G401.6 (cell line): ENCODE data around the gene S1PR4.
"Not testable (repeated sequence)": the region's sequence is repeated elsewhere in the genome, so short reads cannot be mapped to it uniquely, and the experiment has no call there.

Experiments used
- FAIRE-seq: peaks from 2 replicates; lab custom pipeline; 2012; peaks lifted over from hg19 to GRCh38; lab: Jason Lieb, UNC

S1PR4 gene

DNA sequence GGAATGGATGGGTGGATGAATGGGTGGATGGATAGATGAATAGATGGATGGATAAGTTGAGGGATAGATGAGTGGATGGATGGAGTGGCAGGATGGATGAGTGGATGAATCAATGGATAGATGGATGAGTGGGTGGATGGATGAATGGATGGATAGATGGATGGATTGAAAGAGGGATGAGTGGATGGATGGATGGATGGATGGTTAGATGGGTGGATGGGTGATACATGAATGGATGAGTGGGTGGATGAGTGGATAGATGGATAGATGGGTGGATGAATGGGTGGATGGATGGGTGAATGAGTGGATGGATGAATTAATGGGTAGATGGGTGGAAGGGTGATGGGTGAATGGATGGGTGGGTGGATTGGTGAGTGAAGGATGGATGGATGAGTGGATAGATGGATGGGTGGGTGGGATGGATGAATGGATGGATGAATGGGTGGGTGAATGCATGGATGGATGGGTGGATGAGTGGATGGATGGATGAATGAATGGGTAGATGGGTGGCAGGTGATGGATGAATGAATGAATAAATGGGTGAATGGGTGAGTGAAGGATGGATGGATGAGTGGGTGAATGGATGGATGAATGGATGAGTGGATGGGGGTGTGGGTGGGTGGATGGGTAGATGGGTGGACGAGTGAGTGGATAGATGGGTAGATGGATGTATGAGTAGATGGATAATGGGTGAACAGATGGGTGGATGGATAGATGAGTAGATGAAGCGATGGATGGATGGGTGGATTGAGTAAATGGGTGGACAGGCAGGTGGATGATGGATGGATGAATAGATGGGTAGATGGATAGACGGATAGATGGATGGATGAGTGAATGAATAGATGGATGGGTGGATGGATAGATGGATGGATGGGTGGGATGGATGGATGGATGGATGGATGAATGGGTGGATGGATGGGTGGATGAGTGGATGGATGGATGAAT, 25.0 kb upstream of the S1PR4 start:
- no peak for FAIRE-seq

DNA sequence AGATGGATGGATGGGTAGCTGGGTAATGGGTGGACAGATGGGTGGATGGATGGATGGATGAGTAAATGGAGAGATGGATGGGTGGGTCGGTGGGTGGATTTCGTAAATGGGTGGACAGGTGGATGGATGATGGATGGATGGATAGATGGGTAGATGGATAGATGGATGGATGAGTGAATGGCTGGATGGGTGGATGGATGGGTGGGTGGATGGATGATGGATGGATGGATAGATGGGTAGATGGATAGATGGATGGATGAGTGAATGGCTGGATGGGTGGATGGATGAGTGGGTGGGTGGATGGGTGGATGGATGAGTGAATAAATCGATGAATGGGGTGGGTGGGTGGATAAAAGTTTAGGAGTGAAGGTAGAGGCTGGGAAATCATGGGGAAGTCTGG, 24.1 kb upstream of the S1PR4 start:
- FAIRE-seq = not testable (repeated sequence)

- no peak for FAIRE-seq
These were observed 23.4 kb upstream of the S1PR4 start for GRCh38 chr19:3154957-3155736.

DNA sequence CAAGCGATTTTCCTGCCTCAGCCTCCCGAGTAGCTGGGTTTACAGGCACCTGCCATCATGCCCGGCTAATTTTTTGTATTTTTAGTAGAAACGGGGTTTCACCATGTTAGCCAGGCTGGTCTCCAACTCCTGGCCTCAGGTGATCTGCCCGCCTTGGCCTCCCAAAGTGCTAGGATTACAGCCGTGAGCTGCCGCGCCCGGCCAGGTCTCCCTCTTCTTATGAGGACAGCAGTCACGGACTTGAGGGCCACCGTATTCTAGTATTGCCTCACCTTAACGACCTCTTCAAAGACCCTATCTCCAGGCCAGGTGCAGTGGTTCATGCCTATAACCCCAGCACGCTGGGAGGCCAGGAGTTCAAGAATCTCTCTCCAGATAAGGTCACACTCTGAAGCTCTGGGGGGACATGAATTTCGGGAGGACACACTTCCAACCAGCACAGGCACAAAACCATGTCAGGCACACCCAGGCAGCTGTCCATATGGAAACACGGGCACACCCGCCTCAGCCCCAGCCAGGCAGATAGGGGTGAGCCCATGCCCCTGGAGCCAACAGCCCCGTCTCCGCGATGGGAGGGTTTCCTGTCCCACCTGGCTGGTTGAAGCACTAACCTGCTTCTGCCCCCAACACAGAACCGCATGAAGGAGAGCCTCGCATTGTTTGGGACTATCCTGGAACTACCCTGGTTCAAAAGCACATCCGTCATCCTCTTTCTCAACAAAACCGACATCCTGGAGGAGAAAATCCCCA, 21.3 kb upstream of the S1PR4 start:
- no peak for FAIRE-seq

- no peak for FAIRE-seq
These were observed 19.0 kb upstream of the S1PR4 start for GRCh38 chr19:3159565-3159964.

GRCh38 chr19:3160219-3160618, 18.4 kb upstream of the S1PR4 start:
- no peak for FAIRE-seq

- no peak for FAIRE-seq
These were observed 17.1 kb upstream of the S1PR4 start for GRCh38 chr19:3161453-3161852.

GRCh38 chr19:3162418-3163229, 15.9 kb upstream of the S1PR4 start:
- FAIRE-seq = no peak

DNA sequence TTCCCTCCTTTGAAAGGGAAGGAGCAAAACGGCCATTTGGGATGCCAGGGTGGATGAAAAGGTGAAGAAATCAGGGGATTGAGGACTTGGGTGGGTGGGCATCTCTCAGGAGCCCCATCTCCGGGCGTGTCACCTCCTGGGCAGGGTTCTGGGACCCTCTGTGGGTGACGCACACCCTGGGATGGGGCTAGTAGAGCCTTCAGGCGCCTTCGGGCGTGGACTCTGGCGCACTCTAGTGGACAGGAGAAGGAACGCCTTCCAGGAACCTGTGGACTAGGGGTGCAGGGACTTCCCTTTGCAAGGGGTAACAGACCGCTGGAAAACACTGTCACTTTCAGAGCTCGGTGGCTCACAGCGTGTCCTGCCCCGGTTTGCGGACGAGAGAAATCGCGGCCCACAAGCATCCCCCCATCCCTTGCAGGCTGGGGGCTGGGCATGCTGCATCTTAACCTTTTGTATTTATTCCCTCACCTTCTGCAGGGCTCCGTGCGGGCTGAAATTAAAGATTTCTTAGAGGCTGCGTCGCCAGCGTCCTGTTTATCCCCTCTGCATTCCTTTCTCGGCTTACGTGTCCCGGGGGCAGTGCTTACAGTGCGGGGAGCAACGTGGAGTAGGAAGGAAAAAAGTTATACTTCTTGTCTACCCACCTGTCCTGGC, 15.2 kb upstream of the S1PR4 start:
- no peak for FAIRE-seq

GRCh38 chr19:3163943-3164342, 14.6 kb upstream of the S1PR4 start:
- no peak for FAIRE-seq

GRCh38 chr19:3167533-3168272, 10.9 kb upstream of the S1PR4 start:
- no peak for FAIRE-seq

DNA sequence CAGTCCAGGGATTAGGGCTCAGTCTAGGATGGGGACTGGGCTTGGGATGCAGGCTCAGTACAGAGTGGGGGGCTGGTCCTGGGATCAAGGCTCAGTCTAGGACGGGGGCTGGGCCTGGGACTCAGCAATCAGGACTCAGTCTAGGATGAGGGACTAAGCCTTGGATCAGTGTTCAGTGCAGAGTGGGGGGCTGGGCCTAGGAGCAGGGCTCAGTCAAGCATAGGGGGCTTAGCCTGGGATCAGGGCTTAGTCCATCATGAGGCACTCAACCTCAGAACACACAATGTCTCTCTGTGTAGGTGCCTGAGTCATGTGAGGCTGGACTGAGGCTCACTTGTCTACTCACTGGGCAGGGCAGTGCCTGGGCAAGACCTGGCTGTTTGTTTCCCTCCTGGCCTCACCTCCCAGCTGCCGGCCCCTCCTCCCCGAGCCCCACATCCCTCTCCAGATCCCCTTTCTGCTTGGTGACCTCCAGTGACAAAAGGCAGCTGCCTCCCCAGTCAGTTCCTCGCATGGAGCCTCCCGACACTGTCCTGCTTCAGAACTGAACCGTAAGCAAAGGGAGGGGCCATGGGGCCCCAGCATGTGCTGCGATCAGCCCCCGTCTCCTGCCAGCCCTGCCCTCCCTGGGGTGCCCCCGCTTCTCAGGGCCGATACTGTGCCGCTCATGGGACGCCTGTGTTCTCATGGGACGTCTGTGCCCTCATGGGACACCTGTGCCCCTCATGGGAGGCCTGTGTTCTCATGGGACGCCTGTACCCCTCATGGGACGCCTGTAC, 6.5 kb upstream of the S1PR4 start:
- no peak for FAIRE-seq

DNA sequence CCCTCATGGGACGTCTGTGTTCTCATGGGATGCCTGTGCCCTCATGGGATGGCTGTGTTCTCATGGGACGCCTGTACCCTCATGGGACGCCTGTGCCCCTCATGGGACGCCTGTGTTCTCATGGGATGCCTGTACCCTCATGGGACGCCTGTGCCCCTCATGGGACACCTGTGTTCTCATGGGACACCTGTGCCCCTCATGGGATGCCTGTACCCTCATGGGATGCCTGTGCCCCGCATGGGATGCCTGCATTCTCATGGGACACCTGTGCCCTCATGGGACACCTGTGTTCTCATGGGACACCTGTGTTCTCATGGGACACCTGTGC, 5.9 kb upstream of the S1PR4 start:
- FAIRE-seq = not testable (repeated sequence)

DNA sequence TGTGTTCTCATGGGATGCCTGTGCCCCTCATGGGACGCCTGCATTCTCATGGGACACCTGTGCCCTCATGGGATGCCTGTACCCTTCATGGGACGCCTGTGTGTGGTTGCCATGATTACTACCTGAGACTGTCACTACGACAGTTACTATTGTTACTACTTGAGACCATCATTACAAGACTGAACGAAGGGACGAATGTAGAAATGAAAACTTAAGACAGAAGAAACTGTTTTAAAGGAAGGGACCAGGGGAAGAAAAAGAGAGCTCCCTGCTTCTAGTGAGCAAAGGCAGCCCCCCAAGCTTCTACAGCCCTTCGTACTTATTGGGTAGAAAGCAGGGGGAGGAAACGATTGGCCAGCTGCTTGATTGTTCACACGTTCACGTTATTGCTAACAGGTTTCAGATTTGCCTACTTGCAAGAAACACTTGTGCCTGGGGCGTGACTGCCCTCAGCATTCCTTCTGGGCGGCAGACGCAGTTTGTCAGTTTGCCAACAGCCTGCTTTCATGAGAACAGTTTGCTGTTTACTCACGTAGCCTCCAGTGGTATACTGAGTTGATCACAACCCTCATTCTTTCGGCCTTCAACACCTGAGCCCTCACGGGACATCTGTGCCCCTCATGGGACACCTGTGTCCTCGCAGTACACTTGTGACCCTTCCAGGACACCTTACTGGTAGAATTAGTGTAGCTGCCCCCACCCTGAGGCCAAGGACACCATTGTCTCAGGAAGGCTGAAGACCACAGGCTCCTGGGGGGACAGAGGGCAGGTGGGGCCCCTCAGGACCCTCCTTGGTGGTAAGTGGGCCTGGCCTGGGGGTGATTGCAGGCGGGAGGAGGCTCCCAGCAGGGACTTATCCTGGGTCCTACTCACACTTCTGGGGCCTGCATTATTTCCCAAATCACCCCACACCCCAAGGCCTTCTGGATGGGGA, 2.5 kb upstream of the S1PR4 start:
- FAIRE-seq = no peak

- FAIRE-seq = no peak
These were observed 1.7 kb upstream of the S1PR4 start for GRCh38 chr19:3176715-3177501.

GRCh38 chr19:3178973-3179738, 587 bp downstream of the S1PR4 start:
- no peak for FAIRE-seq

GRCh38 chr19:3179739-3180293, 1.2 kb downstream of the S1PR4 start:
- no peak for FAIRE-seq
